ENCODE results near the gene MSLN.

MSLN gene

DNA sequence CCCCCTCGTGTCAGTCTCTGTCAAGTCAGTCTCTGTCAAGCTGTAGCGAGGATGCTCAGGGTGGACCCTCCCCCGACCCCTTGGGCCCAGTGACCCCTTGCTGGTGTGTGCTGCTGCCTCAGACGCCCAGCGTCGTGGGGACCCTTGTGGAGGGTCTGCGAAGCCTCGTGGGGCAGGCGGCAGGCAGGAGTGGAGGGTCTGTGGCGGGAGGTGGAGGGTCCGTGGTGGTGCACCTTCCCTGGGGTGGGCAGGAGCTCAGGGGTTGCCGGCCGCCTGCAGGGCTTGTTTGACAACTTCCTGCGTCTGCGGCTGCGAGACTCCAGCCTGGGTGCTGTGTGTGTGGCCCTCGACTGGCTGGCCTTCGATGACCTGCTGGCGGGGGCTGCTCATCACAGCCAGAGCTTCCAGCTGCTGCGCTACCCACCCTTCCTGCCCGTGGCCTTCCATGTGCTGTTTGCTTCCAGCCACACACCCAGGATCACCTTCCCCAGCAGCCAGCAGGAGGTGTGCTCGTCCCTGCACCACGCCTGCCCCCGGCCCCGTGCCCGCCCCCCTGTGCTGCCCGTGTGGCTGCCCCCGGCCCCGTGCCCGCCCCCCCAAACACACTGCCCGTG is 34.4 kb downstream of the MSLN start:
- FAIRE-seq: no peak

DNA sequence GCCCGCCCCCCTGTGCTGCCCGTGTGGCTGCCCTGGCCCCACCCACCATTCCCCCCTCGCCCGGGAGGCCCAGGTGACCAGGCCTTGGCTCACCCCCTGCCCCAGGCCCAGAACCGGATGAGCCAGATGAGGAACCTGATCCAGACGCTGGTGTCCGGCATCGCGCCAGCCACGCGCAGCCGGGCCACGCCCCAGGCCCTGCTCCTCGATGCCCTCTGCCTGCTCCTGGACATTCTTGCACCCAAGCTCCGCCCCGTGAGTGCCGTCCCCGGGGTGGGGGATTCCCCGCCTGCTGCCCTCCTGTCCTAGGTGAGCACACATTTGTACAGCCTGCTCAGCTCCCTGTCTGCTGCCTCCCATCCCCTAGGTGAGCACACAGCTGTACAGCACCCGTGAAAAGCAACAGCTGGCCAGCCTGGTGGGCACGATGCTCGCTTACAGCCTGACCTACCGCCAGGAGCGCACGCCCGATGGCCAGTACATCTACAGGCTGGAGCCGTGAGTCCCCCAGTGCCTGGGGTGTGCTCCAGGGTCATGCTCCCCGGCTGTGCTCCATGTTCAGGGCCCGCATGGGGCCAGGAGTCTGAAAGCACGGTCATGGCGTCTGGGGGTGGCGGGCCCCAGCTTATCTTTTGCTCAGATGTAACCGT is 35.2 kb downstream of the MSLN start:
- no peak for FAIRE-seq

DNA sequence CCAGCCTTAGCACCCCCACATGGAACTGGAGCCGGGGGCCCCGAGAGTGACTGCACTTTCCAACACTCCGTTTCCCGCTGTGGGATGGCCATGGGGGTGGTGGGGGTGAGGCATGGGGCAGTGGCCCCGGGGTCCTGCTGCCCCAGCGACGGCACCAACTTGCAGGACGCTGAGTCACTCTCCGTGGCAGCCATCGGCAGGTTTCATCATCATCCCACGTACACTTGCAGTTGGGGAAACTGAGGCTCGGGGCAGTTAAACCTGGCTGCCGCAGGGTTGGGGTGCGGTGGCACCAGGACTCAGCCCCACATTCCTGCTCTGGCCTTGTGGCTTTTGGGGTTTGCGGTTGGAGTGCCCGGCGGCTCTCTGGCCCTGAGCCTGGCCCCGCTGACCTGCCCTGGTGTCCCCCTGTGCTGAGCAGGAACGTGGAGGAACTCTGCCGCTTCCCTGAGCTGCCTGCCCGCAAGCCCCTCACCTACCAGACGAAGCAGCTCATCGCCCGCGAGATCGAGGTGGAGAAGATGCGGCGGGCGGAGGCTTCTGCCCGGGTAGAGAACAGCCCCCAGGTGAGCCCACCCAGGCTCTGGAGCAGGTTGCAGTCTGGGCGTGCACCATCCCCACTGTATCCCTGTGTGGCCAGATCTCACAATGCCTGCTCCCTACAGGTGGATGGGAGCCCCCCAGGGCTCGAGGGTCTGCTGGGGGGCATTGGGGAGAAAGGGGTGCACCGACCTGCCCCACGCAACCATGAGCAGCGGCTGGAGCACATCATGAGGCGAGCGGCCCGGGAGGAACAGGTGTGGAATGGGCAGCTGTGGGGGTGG is 36.0 kb downstream of the MSLN start:
- FAIRE-seq: no peak

DNA sequence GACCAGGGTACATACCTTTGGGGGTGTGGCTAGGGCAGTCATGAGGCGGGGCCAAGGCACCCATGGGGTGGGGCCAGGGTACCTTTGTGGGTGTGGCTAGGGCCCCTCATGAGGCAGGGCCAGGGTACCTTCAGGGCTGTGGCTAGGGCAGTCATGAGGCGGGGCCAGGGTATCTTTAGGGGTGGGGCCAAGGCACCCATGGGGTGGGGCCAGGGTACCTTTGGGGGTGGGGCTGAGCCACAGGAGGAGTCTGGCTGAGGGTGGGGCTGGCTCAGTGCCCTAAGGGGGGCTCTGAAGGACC is 36.5 kb downstream of the MSLN start:
- FAIRE-seq: no peak

DNA sequence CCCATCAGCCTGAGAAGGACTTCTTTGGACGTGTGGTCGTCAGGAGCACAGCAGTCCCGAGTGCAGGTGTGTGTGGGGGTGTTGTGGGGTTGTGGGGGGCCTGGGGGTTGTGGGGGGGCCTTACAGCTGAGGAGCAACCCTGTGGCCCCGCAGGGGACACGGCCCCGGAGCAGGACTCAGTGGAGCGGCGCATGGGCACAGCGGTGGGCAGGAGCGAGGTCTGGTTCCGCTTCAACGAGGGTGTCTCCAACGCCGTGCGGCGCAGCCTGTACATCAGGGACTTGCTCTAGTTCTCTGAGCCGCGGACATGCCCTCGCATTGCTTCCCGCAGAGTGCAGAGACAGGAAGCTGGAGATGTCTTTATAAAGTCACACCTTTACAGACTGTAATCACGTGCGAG is 37.2 kb downstream of the MSLN start:
- no peak for FAIRE-seq

DNA sequence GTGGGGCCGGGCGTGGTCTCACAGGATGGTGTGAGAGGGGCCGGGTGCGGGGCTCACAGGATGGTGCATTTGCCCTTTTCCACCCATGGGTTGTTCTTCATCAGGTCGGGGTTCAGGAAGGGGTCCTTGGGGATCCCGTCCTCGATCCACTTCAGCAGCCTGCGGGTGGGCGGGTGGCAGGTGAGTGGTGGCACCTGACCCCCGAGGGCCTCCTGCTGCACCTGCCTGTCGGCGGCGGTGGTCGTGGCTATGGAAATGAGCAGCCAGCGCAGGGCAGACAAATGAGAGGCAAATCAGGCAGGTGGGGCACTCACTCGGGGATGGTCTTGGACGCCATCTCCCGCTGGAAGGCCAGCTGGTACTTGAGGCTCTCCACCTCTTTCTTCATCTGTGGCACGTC is 38.1 kb downstream of the MSLN start:
- FAIRE-seq: no peak

DNA sequence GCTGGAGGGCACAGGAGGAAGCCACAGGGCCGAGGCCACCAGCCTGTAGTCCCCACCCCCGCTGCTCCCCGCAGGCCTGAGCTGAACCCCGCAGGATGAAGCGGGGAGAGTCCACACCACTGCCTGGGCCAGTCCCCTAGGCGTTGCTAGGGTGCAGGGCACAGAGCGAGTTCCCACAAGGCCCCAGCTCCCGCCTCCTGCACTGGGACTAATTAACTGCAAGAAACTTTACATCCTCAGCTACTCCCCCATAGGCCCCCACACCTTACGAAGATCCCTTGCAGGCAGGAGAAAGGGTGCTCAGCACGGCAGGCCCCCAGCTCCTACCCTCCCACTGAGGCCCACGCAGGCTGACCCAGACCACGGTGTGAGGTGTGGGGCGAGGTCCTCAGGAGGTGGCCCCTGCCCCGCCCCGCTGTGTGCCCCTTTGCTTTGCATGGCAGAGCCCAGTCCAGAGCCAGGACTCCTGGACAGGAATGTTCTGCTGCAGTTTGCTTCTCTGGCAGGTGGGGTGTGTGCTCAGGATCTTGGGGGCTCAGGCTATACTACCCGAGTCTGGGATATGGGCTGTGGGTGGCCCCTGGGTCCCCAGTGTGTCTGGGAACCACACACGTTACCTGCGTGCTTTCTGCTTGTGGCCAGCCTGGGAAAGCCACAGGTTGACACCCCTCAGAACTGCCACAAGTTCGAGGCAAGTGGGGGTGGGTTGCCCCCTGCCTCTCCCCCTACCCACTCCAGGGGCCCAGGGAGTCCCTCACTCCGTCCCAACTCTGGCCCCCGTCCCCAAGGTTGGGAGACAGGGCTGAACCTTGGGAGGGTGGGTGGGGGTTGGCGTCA is 38.8 kb downstream of the MSLN start:
- no peak for FAIRE-seq

DNA sequence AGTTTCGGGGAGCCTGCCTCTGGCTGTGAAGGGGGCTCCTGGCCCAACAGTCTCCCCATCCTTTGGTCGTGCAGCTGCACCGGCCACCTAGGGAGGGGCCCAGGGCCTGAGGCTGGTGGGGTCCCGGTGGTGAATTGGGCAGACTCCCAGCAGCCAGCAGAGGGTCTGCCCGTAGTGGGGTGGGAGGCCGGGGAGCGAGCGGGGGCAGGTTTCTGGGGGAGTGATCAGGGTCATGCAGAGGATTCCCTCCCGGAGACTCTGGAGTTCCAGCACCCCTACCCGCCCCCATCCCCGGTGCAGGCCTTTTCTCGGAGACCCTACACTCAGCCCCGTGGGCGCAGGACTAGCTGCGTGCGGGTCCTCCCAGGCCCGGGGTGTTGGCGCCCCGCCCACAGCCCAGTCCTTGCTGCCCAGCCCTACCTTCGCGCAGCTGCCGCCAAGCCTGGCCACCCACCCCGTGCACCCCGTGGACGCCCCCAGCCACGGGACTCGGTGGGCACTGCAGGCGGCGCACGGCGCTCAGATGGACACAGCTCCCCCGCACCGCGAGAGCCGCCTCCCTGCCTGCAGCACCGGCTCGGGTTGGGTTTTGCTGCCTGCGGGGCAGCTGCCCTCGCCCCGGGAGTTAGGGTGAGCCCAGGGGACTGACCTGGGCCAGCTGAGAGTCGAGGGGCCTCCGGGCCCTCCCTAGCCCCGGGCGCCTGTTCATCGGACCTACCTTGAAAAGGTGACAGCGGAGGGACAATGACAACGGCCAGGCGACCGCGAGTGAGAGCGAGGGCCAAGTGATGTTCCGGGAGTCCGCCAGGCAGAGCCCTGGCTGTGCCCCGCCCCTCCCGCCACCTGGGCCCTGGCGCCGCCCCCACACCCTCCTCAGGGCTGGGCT is 39.7 kb downstream of the MSLN start, which contains the start of gene GNG13:
Gene GNG13, minus strand, starts transcription at position 787 of the 886 bp plus-strand sequence. CDS start 1,657 bp downstream, outside the sequence.
- no peak for FAIRE-seq

DNA sequence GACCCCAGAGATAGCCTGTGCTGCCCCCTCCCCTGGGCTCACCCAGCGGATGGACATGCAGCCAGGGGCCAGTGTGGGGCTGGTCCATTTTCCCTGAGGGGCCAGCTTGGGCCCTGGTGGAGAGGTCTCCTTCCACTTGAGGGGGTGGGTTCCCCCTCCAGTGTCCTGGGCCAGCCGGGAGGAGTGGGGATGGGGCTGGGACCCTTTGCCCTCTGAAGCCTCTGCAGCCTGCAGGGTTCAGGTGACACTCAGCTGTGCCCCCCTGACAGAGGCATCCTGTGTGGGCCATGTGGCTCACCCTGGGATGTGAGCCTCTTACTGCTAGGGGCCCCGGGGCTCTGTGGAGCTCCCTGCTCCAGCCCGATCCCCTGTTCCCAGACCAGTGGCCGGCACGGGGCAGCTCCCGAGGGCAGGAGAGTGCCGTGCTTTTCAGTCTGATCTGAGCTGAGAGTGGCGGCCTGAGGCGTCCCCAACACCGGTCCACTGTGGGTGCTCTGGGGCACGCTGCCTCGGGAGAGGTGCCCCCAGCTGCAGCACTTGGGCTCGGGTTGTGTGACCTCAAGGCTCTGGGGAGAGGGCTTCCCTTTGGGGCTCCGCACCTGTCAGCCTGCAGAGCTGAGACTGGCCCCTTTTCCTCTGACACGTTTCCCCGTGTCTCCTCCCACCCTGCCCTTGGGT is 40.4 kb downstream of the MSLN start:
- FAIRE-seq: no peak

DNA sequence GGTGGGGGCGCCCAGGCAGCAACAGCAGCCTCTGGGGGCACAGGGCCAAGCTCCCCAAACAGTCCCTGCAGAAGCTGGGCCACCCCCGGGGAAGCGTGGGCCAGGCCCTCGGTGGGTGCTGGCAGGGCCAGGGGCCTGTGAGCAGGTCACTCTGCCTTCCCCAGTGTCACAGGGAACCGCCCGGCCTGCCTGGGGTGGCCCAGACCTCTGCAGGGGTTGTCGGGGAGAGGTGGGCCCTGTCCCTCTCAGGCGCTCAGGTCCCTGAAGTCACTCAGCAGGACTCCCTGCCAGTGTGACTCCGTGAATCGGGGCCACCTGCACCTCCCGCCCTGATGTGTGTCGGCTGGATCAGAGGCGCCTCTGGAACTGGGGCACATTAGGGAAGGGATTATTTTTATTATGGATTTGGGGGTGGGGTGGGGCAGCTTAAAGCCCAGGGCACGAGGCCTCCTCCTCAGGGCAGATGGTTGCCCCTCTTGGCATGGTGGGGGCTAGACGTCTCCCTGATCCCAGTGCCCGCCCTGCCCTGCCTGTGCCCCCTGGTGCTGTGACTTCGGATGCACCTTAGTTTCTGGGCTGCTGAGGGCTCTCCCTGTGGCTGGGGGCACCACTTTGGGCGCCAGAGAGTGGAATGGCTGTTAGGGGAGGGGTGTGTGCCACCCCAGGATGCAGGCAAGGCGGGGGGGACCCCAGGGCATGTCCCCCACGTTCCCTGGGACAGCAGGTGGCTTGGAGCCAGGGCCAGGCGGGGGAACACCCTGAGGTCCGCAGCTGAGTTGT is 41.2 kb downstream of the MSLN start:
- no peak for FAIRE-seq

DNA sequence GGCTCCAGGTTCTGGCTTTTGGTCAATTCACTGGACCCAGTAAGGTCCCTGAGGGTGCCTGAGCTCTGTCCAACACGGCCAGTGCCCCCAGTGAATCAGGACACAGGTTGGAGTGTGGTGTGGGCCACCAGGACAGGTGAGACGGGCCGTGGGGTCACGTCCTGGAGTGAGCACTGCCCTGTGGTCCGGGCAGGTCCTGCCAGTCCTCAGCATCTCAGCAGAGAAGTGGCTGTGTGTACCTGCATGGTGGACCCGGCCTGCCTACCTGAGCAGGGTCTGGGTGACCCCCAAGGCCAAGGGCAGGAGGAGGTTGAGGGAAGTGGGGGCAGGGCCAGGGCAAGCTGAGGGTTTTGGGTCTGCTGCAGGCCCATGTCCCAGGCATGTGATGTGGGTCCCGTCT is 41.9 kb downstream of the MSLN start:
- no peak for FAIRE-seq

DNA sequence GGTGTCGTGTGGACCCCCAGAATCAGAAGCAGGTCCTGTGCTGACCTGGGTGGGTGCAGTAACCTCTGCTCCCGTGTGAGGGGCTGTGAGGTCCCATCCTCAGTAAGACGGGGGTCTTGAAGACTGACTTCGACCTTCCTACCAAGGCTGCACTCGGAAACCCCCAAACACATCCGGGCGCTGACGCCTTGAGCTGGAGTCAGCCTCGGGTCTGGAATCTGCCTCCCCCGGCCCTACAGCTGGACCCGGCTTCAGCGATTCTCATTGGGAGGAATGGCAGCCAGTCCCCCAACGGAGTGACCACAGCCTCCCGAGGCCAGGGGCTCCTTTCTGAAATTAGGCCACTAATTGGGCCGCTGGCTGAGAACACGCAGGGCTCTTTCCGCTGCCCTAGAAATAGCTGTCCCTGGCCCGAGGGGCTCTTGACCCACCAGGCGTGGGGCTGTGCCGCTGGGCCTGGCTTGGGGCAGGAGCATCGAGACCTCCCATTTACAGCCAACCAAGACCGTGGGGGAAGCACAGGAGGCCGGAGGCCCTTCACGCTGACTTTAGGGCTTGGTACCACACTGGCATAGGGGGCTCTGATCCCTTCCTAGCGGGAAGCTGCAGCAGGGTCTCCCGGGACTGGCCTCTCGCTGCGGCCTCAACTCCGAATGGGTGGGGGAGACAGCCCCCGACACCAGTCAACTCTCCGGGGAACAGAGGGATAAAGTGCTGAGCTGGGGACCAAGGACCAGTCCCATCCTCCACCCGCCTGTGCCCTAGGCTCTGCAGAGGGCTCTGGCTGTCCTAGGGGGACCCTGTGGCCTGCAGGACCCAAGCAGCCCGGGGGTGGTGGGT is 42.6 kb downstream of the MSLN start:
- FAIRE-seq: no peak

DNA sequence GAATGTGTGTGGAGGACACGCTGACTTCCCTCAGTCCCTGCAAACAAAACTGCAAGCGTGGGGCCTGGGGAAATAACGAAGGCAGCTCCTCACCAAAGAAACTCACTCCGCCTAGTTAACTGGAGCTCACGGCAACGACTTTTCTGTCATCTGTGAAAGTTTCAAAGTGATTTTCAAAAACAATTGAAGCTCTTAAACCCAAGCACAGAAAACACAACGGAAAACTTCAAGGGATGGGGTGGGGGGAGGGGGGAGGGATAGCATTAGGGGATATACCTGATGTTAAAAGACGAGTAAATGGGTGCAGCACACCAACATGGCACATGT is 43.2 kb downstream of the MSLN start:
- FAIRE-seq: no peak

DNA sequence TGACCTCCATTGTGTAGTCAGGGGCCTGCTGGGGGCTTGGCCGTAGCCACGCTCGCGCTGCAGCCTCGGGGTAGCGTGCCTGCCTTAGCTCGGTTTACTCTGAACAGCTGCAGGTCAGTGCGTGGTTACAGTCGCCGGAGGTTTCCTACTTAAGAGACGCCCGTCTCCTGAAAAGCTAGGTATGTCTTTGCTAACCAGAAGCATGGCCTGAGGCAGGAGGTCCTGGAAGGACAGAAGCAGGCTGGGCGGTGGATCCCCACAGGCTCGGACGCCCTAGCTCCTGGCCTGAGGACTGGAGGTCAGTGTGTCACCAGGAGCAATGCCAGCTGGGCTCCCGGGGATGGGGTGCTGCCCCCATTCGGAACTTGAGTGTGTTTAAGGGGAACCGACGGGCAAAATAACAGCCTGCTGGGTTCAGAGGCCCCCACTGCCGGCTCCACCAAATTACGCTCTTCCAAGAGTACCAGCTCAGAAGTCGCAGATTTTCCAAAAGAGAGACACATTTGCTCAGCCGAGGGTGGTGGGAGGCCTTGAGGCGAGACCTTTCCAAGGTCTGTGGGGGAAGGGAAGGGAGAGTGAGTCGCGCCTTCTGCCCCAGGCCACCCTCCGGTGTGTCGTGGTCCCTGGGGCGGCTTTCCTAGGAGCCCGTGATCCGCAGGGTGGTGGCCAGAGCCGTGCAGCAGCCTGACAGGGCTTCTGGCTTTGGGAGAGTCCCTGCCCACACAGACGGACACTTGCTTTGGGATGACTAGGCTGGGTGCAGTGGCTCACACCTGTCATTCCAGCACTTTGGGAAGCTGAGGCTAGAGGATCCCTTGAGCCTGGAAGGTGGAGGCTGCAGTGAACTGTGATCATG is 43.9 kb downstream of the MSLN start:
- FAIRE-seq: no peak

DNA sequence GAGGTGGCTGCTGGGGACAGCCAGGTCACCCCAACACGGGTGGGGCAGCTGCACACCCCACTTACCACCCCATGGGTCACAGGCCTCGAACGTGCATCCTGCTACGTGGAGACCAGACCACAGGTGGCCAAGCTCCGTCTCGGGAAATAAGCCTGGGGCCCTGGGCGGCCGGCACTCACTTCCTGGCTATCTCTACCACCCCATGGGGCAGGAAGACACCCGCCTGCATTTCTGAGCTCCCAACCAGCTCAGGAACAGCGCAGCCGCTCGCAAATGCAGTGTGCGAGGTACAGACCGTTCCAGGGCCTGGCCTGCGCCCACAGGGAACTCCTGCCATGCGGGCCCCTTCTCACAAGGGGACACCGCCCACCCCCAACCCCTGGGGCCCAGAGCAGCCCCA is 44.9 kb downstream of the MSLN start:
- no peak for FAIRE-seq

DNA sequence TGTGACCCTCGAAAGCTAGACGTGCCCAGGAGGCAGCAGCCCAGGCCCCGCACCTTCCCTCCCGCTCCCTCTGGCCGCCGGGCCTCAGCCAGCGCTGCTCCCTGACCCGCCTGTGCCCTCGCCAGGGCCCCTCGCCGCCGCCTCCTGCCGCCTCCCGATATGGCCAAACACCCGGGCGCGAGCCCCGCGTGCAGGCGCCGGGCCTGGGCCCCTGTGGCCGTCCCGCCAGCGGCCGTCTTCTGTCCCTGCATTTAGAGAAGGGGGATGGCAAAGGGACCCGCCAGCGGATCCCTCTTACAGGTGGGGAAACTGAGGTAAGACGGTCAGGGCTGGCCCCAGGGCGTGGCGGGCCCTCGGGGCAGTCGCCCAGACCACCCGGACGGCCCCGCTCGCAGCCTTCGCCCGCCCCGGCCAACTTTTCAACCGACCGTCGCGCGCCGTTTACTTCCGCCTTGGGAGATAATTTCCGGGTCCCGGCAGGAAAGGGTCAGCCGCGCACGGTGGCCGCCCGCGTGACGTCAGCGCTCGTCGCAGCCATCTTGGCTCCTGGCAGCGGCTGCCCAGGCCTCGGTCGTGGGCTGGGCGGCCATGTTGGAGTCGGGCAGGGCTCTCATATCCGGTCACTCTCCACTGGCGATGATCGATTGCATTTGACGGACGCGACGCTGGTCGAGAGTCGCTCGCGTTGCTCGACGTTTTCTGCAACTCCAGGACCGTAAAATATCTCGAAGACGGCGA is 47.0 kb downstream of the MSLN start:
- peak; percentile 90 for FAIRE-seq

DNA sequence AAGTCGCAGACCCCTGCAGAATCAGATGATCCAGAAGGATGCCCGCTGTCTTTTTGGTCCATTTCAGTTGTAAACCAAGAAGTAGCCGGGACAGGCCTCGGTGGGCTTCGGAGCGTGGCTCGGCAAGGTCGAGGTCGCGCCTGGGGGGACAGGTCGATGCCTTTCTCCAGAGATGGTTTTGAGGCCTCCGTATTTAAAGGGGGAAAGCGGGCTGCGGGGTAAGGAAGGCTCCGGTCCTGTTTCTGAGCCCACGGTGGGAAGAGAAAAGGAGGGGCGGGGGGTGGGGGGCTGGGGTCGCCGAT is 47.5 kb downstream of the MSLN start:
- no peak for FAIRE-seq

DNA sequence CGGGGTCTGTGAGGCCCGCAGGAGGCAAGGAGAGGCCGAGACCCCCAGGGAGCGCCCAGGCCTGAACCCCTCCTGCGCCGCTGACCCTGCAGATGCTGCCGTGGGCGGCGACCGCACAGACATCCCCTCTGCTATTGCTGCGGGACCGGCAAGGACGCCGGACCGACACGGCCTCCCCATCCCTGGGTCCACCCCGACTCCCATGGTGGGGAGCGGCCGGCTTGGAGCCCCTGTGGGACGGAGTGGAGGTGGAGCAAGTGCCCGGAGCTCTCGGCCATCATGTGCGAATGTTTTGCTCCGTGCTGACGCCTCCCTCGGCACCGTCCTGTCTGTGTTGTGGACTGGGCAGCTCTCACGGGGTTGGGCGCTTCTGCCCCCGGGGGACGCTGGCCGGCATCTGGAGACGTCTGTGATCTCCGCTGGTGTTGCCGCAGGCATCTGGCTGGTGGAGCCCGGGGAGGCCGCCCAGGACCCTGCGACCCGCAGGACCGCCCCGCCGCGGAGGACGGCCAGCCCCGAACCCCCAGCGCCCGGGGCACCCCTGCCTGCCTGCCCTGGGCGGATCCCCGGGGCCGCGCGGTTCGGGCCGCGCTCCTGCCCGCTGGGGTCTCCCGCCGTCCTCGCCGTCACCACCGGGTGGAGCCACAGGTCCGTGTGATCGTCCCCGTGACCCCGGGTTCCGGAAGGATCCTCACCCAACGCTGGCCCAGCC is 52.8 kb downstream of the MSLN start:
- no peak for FAIRE-seq

Data from endometrium (tissue), 2 donors.